HG02981 (cell line): Measurements from ENCODE around the gene ASAP2.

Experiments used
- ATAC-seq: cut with Tn5 transposase; IDR thresholded peaks from one replicate; pipeline ENCODE4 v1.9.1; 2021; ENCODE audit warnings: mild to moderate bottlenecking, moderate library complexity; ENCODE audit not compliant: unreplicated experiment

ASAP2 gene

GRCh38 chr2:9291331-9291730 is 84.7 kb downstream of the ASAP2 start:
- ATAC-seq: no peak

GRCh38 chr2:9291866-9292265 is 85.3 kb downstream of the ASAP2 start:
- no peak for ATAC-seq

DNA sequence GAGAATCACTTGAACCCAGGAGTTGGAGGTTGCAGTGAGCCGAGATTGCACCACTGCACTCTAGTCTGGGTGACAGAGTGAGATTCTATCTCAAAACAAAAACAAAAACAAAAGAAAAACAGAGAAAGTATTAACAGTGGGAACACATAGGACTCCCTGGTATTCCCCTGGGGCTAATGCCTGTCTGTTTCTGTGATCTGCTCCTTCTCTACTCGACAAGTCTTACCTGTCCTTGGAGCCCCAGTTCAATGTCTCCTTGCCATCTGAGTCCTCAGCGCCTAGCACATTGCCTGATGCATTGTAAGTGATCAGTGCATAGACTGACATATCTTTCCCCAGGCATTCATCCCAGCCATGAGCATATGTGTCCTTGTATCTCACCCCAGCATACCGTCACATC is 85.8 kb downstream of the ASAP2 start:
- ATAC-seq: no peak

DNA sequence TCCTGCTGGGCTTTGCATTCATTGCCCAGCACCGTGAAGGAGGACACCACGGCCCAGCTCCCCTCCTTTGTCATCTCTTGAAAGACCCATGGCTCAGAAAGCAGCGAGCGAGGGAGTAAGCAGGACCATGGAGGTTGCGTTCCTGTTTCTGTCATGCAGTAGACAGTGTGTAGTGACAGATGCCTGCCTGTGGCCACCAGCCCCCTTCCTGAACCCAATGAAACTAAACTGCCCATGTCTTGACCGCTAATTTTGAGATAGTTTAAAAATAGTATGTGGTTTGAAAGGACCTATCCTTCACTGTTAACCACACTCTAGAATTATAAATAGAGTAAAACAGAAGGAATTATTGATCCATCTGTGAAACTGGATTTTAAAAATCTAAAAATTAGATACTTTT is 88.2 kb downstream of the ASAP2 start:
- no peak for ATAC-seq

- ATAC-seq: no peak
These were observed 89.9 kb downstream of the ASAP2 start for GRCh38 chr2:9296559-9296958.

DNA sequence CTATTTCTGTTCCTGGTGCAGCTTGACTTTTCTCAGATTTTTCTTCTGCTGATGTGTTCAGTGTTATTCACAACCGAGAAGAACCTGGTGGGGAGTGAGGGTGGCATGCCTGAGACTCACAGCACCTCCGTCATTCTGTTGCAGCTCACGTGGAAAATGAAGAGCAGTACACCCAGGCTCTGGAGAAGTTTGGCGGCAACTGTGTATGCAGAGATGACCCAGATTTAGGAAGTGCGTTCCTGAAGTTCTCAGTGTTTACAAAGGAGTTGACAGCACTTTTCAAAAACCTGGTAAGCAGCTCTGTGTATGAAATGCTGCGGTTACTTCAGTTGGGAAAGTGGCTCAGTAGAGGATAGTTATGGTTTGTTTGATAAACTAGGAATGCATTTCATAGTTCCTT is 90.5 kb downstream of the ASAP2 start:
- ATAC-seq: no peak

- ATAC-seq: no peak
These were observed 91.2 kb downstream of the ASAP2 start for GRCh38 chr2:9297807-9298206.

DNA sequence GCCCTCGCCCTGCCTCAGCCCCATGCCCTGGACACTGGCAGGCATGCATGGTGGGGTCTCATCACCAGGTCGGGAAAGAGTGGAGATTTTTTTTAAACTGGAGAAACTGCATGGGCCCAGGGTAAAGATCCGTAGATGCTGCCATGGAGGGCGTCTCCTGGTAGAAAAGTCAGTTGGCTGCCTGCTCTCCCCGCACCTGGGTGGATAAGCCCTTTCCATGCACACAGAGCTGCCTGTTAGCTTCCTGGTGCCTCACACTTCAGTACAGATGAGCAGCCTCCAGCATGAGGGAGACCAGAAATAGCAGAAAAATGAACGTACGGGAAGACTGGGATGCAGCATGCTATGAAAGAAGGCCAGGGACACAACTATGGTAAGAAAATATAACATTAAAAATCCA is 92.0 kb downstream of the ASAP2 start:
- no peak for ATAC-seq

DNA sequence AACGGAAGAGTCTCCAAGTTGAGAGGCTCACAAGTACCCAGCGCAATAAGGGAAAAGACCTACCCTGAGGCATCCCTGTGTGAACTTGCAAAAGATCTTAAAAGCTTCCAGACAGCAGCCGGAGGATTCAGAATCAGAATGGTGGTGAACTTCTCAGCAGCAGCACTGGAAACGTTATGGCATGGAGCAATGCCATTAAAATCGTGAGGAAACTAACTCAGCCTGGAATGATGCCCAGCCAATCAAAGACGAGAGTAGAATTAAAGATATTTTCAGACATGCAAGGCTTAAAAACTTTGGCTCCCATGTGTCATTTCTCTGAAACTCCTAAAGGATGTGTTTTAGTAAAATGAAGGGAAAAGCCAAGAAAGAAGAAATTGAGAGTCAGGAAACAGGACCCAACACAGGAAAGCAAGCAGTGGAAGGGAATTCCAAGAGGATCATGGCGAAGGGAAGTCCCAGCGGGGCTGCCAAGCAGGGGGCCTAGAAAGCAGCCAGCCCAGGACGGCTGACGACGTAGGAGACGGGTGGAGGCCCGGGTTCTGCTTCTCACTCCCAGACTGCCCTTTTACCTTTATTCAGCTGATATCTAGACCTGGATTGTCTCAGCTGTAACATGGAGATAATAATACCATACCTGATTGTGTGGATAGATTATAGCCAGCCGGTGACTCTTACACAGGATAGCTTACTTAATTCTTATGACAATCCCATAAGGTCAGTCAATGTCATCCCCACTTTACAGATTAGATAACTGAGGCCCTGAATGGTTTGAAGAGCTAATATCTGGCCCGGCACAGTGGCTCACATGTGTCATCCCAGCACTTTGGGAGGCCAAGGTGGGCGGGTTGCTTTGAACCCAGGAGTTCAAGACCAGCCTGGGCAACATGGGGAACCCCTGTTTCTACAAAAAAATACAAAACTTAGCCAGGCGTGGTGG is 92.8 kb downstream of the ASAP2 start:
- no peak for ATAC-seq

- ATAC-seq: no peak
These were observed 93.6 kb downstream of the ASAP2 start for GRCh38 chr2:9300214-9300613.

- no peak for ATAC-seq
These were observed 94.3 kb downstream of the ASAP2 start for GRCh38 chr2:9300829-9301453.

GRCh38 chr2:9302755-9303154 is 96.1 kb downstream of the ASAP2 start:
- ATAC-seq: no peak

- ATAC-seq: no peak
These were observed 97.1 kb downstream of the ASAP2 start for GRCh38 chr2:9303528-9304225.

GRCh38 chr2:9306911-9307310 is 100.3 kb downstream of the ASAP2 start:
- no peak for ATAC-seq

DNA sequence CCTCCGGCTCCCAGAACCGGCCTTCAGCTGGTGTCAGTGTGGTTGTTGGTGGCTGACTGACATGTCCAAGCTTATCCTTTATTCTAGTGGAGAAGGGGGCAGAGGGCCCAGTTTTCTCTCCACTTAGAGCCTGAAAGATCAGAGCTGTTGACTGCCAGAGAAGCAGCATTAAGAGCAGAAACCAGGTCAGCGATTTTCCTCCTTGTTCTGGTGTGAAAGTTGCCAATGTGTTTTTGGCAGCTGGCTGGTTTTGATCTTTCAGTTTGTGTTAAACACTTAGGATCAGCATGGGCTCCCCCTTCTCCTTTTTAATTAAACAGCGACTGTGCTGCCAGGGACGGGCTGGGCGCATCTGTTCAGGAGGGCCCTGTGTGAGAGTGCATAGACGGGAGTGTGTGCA is 100.9 kb downstream of the ASAP2 start:
- ATAC-seq: no peak

- no peak for ATAC-seq
These were observed 101.8 kb downstream of the ASAP2 start for GRCh38 chr2:9308186-9308955.

- ATAC-seq: no peak
These were observed 102.5 kb downstream of the ASAP2 start for GRCh38 chr2:9309147-9309546.

- ATAC-seq: no peak
These were observed 103.8 kb downstream of the ASAP2 start for GRCh38 chr2:9310377-9310776.

GRCh38 chr2:9310798-9311197 is 104.2 kb downstream of the ASAP2 start:
- ATAC-seq: no peak

DNA sequence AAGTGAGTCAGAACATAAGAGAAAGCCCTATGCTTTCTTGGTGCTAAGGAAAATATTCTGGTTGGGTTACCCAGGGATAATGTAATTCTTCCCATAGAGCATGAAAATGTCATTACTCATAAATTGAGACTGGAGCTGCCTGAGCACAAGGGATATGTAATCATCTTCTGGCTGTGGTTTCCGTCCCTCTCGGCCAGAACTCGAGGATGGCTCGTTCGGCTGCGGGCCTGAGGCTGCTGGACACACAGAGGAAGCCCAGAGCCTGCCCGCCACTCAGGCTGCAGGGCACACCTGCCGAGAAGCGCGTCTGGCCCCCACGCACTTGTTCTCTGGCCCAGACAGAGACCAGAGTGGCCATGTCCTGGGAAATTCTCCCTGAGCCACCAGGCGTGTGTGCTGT is 104.9 kb downstream of the ASAP2 start:
- no peak for ATAC-seq

DNA sequence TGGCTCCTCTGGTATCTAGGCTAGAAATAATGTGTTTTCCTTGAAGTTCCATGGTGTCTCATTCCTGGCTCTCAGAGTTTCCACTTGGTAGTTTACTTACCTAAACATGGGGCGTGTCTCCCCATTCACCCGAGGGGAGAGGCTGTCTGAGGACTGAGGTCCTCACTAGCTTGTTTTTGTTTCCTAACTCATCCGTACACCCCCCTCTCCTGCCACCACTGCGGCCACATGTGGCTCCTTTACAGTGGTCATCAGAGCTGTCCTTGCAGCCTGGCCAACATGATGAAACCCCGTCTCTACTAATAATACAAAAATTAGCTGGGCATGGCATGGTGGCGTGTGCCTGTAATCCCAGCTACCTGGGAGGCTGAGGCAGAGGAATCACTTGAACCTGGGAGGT is 106.0 kb downstream of the ASAP2 start:
- ATAC-seq: no peak
